GM21381 (cell line): ENCODE data around the gene NUDT16L1.

Experiments used
- ATAC-seq: cut with Tn5 transposase; IDR thresholded peaks from one replicate; pipeline ENCODE4 v1.9.1; 2021; ENCODE audit warnings: mild to moderate bottlenecking, moderate library complexity; ENCODE audit not compliant: unreplicated experiment

The NUDT16L1 gene

GRCh38 chr16:4663777-4664465 is 29.4 kb upstream of the NUDT16L1 start:
- no peak for ATAC-seq

- no peak for ATAC-seq
These were observed 28.6 kb upstream of the NUDT16L1 start for GRCh38 chr16:4664538-4665418.

GRCh38 chr16:4666537-4667202 is 26.7 kb upstream of the NUDT16L1 start:
- no peak for ATAC-seq

GRCh38 chr16:4667203-4667963 is 26.0 kb upstream of the NUDT16L1 start:
- no peak for ATAC-seq

- ATAC-seq = no peak
These were observed 24.9 kb upstream of the NUDT16L1 start for GRCh38 chr16:4668313-4668960.

GRCh38 chr16:4673387-4674046 is 19.8 kb upstream of the NUDT16L1 start:
- no peak for ATAC-seq

- ATAC-seq = no peak
These were observed 18.3 kb upstream of the NUDT16L1 start for GRCh38 chr16:4674926-4675530.

GRCh38 chr16:4675864-4676786 is 17.2 kb upstream of the NUDT16L1 start:
- ATAC-seq = no peak

- no peak for ATAC-seq
These were observed 16.5 kb upstream of the NUDT16L1 start for GRCh38 chr16:4676831-4677230.

GRCh38 chr16:4677390-4677789 is 16.0 kb upstream of the NUDT16L1 start:
- ATAC-seq = no peak

- ATAC-seq = no peak
These were observed 15.4 kb upstream of the NUDT16L1 start for GRCh38 chr16:4677994-4678393.

- ATAC-seq = no peak
These were observed 14.8 kb upstream of the NUDT16L1 start for GRCh38 chr16:4678596-4678995.

GRCh38 chr16:4679156-4679849 is 14.1 kb upstream of the NUDT16L1 start:
- no peak for ATAC-seq

GRCh38 chr16:4679850-4680636 is 13.3 kb upstream of the NUDT16L1 start:
- no peak for ATAC-seq

GRCh38 chr16:4680673-4681470 is 12.5 kb upstream of the NUDT16L1 start:
- no peak for ATAC-seq

- no peak for ATAC-seq
These were observed 11.8 kb upstream of the NUDT16L1 start for GRCh38 chr16:4681471-4682083.
